ENCODE data around the gene SNTA1. TPM values are rescaled to one million over a fixed set of nuclear protein-coding genes. Genes with fewer than 3 reads are reported as not detected.
"Not testable (repeated sequence)": the region's sequence is repeated elsewhere in the genome, so short reads cannot be mapped to it uniquely, and the experiment has no call there.

Gene SNTA1
- total RNA-seq, 1 experiment from 2014 or later: 14.6 TPM

DNA sequence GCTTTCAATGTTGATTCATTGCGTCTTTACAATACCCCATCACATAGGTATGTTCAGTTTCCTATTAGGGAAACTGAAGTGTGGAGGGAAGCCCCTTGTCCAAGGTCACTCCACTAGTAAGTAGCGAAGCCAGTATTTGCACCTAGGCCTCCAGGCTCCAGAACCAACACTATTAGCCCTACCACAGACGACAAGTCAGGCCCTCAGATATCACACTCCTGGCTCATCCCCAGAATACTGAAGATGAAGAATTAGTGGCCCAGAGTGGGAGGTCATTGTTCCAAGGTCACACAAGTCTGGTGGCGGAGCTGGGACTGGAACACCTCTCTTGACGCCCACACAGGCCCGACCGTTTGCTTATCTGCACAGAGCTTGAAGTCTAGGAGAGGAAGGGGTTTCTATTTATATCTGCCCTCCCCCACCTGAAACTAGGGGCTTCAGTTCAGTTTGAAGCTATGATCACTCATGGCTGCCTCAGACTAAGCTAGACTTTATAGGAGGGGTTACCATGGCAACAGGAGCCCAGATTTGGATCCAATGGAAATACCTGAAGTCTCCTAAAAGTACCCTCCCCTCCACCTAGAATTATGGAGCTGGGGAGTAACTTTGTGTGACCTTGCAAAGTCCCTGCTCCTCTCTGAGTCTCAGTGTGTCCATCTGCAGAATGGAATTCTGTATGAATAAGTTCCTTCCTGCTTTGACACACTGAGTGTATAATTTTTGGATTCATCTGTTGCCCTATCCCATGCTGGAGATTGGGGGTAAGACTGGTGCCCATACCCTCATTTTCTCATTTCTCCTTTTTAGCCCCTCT lies 2.2 kb downstream of the SNTA1 start:
- Histone ChIP-seq H3K79me2 (ENCODE audit: insufficient read depth, low read length) (no peaks in the 10 kb centered on the region), H3K4me2 (ENCODE audit: low read length) (no peak overlapping the region), H3K27ac (ENCODE audit: low read depth, low read length) (no peak overlapping the region), H3K36me3 (ENCODE audit: control insufficient read depth in 1 of 2, insufficient read depth in 2 of 2, low read length in 2 of 2) (no peaks in the 10 kb centered on the region), H3K4me1 (ENCODE audit: control insufficient read depth in 1 of 2, insufficient read depth in 2 of 2, low read length in 2 of 2) (peaks cover 12 to 22% of the 10 kb centered on the region in 2 experiments), H3K9ac (ENCODE audit: low read length) (no peak overlapping the region), H2AFZ (ENCODE audit: low read depth, low read length, poor library complexity, severe bottlenecking) (no peak overlapping the region), H3K9me3 (ENCODE audit: control insufficient read depth in 1 of 2, insufficient read depth in 1 of 2, low read depth in 1 of 2, low read length in 2 of 2) (no peaks in the 10 kb centered on the region), H3K9me2 (ENCODE audit: insufficient read depth) (no peaks in the 10 kb centered on the region), H3K27me3 (ENCODE audit: insufficient read depth, low read length) (no peaks in the 10 kb centered on the region), H3K4me3 (replicated peaks in 1 of 2; ENCODE audit: low read depth in 1 of 2, low read length in 2 of 2) (no peak overlapping the region), H4K20me1 (ENCODE audit: insufficient read depth) (no peaks in the 10 kb centered on the region)
- intact Hi-C loops (cut with micrococcal nuclease): no loop called here
- CTCF ChIA-PET: no interaction called here
- RAD21 ChIA-PET (ENCODE audit: low non-redundant PET in 1 of 2, low total read pairs in 2 of 2, uncharacterized antibody in 2 of 2, unreplicated experiment in 2 of 2): no interaction called here
- TF ChIP-seq ZNF274 (IDR thresholded peaks at IDR 0.05; ENCODE audit: low read depth, low read length) (no peak), RAD21 (IDR thresholded peaks at IDR 0.05; ENCODE audit: low read depth) (no peak)
- TSS peak; percentile 32 for BruUV-seq (replicated peaks)
- ATAC-seq (no peak), DNase-seq (ENCODE audit: low read depth, low spot score) (no peak)
- POLR2A ChIA-PET: no interaction called here

- H4K20me1 ChIP-seq (ENCODE audit: insufficient read depth); H3K9me2 ChIP-seq (ENCODE audit: insufficient read depth); H3K79me2 ChIP-seq (ENCODE audit: insufficient read depth, low read length); H3K4me2 ChIP-seq (ENCODE audit: low read length); POLR2A ChIA-PET; intact Hi-C loops (cut with micrococcal nuclease); CTCF ChIA-PET; ATAC-seq; RAD21 ChIA-PET (ENCODE audit: low non-redundant PET in 1 of 2, low total read pairs in 2 of 2, uncharacterized antibody in 2 of 2, unreplicated experiment in 2 of 2); H3K36me3 ChIP-seq (ENCODE audit: control insufficient read depth in 1 of 2, insufficient read depth in 2 of 2, low read length in 2 of 2); H3K27me3 ChIP-seq (ENCODE audit: insufficient read depth, low read length); DNase-seq (ENCODE audit: low read depth, low spot score); H3K9me3 ChIP-seq (ENCODE audit: control insufficient read depth in 1 of 2, insufficient read depth in 1 of 2, low read depth in 1 of 2, low read length in 2 of 2); H3K9ac ChIP-seq (ENCODE audit: low read length); BruUV-seq (replicated peaks); H3K27ac ChIP-seq (ENCODE audit: low read depth, low read length); H2AFZ ChIP-seq (ENCODE audit: low read depth, low read length, poor library complexity, severe bottlenecking); H3K4me3 ChIP-seq (replicated peaks in 1 of 2; ENCODE audit: low read depth in 1 of 2, low read length in 2 of 2): not testable (repeated sequence)
- peaks cover 12 to 22% of the 10 kb centered on the region in 2 experiments for H3K4me1 ChIP-seq (ENCODE audit: control insufficient read depth in 1 of 2, insufficient read depth in 2 of 2, low read length in 2 of 2)
Observed at GRCh38 chr20:33440562-33440961, 3.0 kb downstream of the SNTA1 start.

Data from HCT116 (cell line).